IMR-90 (cell line): ENCODE measurements around the gene ANKRD6. TPM values are rescaled to one million over a fixed set of nuclear protein-coding genes. Genes with fewer than 3 reads are reported as not detected.

Experiments used
- ATAC-seq: fragments of 200-7000 bp; cut with Tn5 transposase; 2 replicates; pipeline ENCODE4 v1.9.1; 2020; ENCODE audit warnings: low read depth, mild to moderate bottlenecking, moderate library complexity
- BruUV-seq: library from RNA; stranded (reverse); fragments of 400-500 nt; replicated peaks from 2 replicates; lab custom pipeline; 2021; lab: Mats Ljungman, UMichigan
- CTCF ChIA-PET: fragments of 300-600 bp; formaldehyde crosslinking; extraction: SDS; loops from one replicate; lab custom pipeline; 2021; ENCODE audit warnings: antibody characterized with exemption; lab: Yijun Ruan, JAX
- POLR2A ChIA-PET: fragments of 300-600 bp; sonication (Branson Sonifier 250); formaldehyde crosslinking; loops from one replicate; lab custom pipeline; 2022; ENCODE audit warnings: antibody characterized with exemption; ENCODE audit not compliant: unreplicated experiment; lab: Charles Lee
- DNase-seq: peaks from one replicate; pipeline ENCODE4 v3.0.0; 2013
- H2AFZ ChIP-seq: replicated peaks from 2 replicates; pipeline ENCODE3; 2013; ENCODE audit warnings: low read length, mild to moderate bottlenecking; ENCODE audit not compliant: poor library complexity
- H2AK5ac ChIP-seq: 2 replicates; pipeline ENCODE4 v1.6.1; 2013; ENCODE audit warnings: low read depth, low read length, inconsistent platforms
- H2AK9ac ChIP-seq: replicated peaks from 2 replicates; pipeline ENCODE3; 2013; ENCODE audit warnings: mild to moderate bottlenecking, low read depth, low read length, moderate library complexity; ENCODE audit not compliant: poor library complexity
- H2BK120ac ChIP-seq: 2 replicates; pipeline ENCODE4 v1.6.1; 2013; ENCODE audit warnings: low read depth, low read length, inconsistent platforms
- H2BK15ac ChIP-seq: 3 replicates; pipeline ENCODE4 v1.6.1; 2013; ENCODE audit warnings: low read depth, low read length, inconsistent platforms
- H2BK20ac ChIP-seq: 2 replicates; pipeline ENCODE4 v1.6.1; 2013; ENCODE audit warnings: low read depth, mild to moderate bottlenecking, inconsistent platforms, low read length, moderate library complexity
- H2BK5ac ChIP-seq: 2 replicates; pipeline ENCODE4 v1.6.1; 2013; ENCODE audit warnings: mild to moderate bottlenecking, low read depth, low read length, inconsistent platforms; ENCODE audit not compliant: poor library complexity, severe bottlenecking
- H3K14ac ChIP-seq: replicated peaks from 2 replicates; pipeline ENCODE4 v1.6.1; 2013; ENCODE audit warnings: low read depth, low read length, inconsistent platforms
- H3K18ac ChIP-seq: 2 replicates; pipeline ENCODE4 v1.6.1; 2013; ENCODE audit warnings: low read depth, low read length, control low read depth
- H3K23ac ChIP-seq: 2 replicates; pipeline ENCODE4 v1.6.1; 2013; ENCODE audit warnings: low read depth, low read length, inconsistent platforms
- H3K27ac ChIP-seq: 2 replicates; pipeline ENCODE4 v1.5.1; 2013; ENCODE audit warnings: mild to moderate bottlenecking, control low read depth, low read length; ENCODE audit not compliant: insufficient read depth
- H3K27me3 ChIP-seq: 2 replicates; pipeline ENCODE4 v1.6.1; 2013; ENCODE audit warnings: low read length; ENCODE audit not compliant: control insufficient read depth, insufficient read depth
- H3K36me3 ChIP-seq: 2 replicates; pipeline ENCODE4 v1.6.1; 2013; ENCODE audit warnings: low read length, mixed read lengths; ENCODE audit not compliant: control insufficient read depth, insufficient read depth
- H3K4ac ChIP-seq: 2 replicates; pipeline ENCODE4 v1.6.1; 2013; ENCODE audit warnings: low read depth, low read length, inconsistent platforms
- H3K4me1 ChIP-seq: 2 replicates; pipeline ENCODE4 v1.6.1; 2013; ENCODE audit warnings: low read length, mixed read lengths; ENCODE audit not compliant: control insufficient read depth, insufficient read depth
- H3K4me2 ChIP-seq: 2 replicates; pipeline ENCODE4 v1.6.1; 2013; ENCODE audit warnings: low read depth, mild to moderate bottlenecking, control low read depth, low read length, moderate library complexity
- H3K4me3 ChIP-seq: 2 replicates; pipeline ENCODE4 v1.5.1; 2013; ENCODE audit warnings: low read depth, mild to moderate bottlenecking, control low read depth, low read length, moderate library complexity; ENCODE audit not compliant: insufficient read depth
- H3K56ac ChIP-seq: 2 replicates; pipeline ENCODE4 v1.6.1; 2013; ENCODE audit warnings: low read length, inconsistent platforms; ENCODE audit not compliant: insufficient read depth; ENCODE audit errors: extremely low read depth
- H3K79me1 ChIP-seq, 2 experiments: 2 replicates each; pipeline ENCODE4 v1.6.1; 2013; ENCODE audit warnings: low read length in 2 of 2, inconsistent platforms in 1 of 2, low read depth in 1 of 2
- H3K9ac ChIP-seq: 2 replicates; pipeline ENCODE4 v1.6.1; 2013; ENCODE audit warnings: low read depth, low read length, control low read depth
- H3K9me1 ChIP-seq: 2 replicates; pipeline ENCODE4 v1.6.1; 2013; ENCODE audit warnings: low read length, inconsistent platforms; ENCODE audit not compliant: insufficient read depth
- H3K9me3 ChIP-seq: 2 replicates; pipeline ENCODE4 v1.6.1; 2013; ENCODE audit warnings: low read length; ENCODE audit not compliant: control insufficient read depth, insufficient read depth
- H4K20me1 ChIP-seq: 2 replicates; pipeline ENCODE4 v1.6.1; 2013; ENCODE audit warnings: low read length, inconsistent platforms; ENCODE audit not compliant: insufficient read depth
- H4K5ac ChIP-seq: 2 replicates; pipeline ENCODE4 v1.6.1; 2013; ENCODE audit warnings: mild to moderate bottlenecking, low read depth, low read length, control low read depth
- H4K8ac ChIP-seq, 2 experiments: 2 replicates each; pipeline ENCODE4 v1.6.1; 2013; ENCODE audit warnings: low read depth in 2 of 2, low read length in 2 of 2, control low read depth in 1 of 2, inconsistent platforms in 1 of 2
- H4K91ac ChIP-seq: 2 replicates; pipeline ENCODE4 v1.6.1; 2013; ENCODE audit warnings: low read depth, low read length, inconsistent platforms; ENCODE audit not compliant: insufficient read depth
- BHLHE40 ChIP-seq: fragments of 150-350 bp; IDR thresholded peaks from 2 replicates; pipeline ENCODE4 v1.6.1; 2016; ENCODE audit warnings: mild to moderate bottlenecking, low read depth, low read length
- CEBPB ChIP-seq: IDR thresholded peaks from 2 replicates; pipeline ENCODE4 v1.6.1; 2012; ENCODE audit warnings: low read depth, low read length, improper control_type of control experiment
- CHD1 ChIP-seq: IDR thresholded peaks from 2 replicates; pipeline ENCODE4 v1.6.1; 2012; ENCODE audit warnings: low read depth, low read length, improper control_type of control experiment
- CTCF ChIP-seq: conservative IDR thresholded peaks from 2 replicates; pipeline ENCODE4 v1.5.1; 2012; ENCODE audit warnings: mild to moderate bottlenecking, low read depth, low read length, improper control_type of control experiment
- ELK1 ChIP-seq: fragments of 150-350 bp; IDR thresholded peaks from 2 replicates; pipeline ENCODE4 v1.6.1; 2016; ENCODE audit warnings: low read depth, mild to moderate bottlenecking, low read length, moderate library complexity, borderline replicate concordance
- FOS ChIP-seq: fragments of 150-350 bp; IDR thresholded peaks from 2 replicates; pipeline ENCODE4 v1.6.1; 2016; ENCODE audit warnings: low read depth, low read length
- MAFK ChIP-seq: IDR thresholded peaks from 2 replicates; pipeline ENCODE4 v1.6.1; 2012; ENCODE audit warnings: low read depth, low read length, improper control_type of control experiment
- MAZ ChIP-seq: IDR thresholded peaks from 2 replicates; pipeline ENCODE4 v1.6.1; 2012; ENCODE audit warnings: low read depth, mild to moderate bottlenecking, low read length, improper control_type of control experiment, moderate library complexity, borderline replicate concordance
- MXI1 ChIP-seq: IDR thresholded peaks from 2 replicates; pipeline ENCODE4 v1.6.1; 2012; ENCODE audit warnings: low read depth, mild to moderate bottlenecking, low read length, moderate library complexity, borderline replicate concordance
- NFE2L2 ChIP-seq: fragments of 150-350 bp; IDR thresholded peaks from 2 replicates; pipeline ENCODE4 v1.6.1; 2016; ENCODE audit warnings: low read depth, mild to moderate bottlenecking, low read length
- POLR2A ChIP-seq: IDR thresholded peaks from 2 replicates; pipeline ENCODE4 v1.6.1; 2012; ENCODE audit warnings: mild to moderate bottlenecking, low read depth, low read length
- RCOR1 ChIP-seq: IDR thresholded peaks from 2 replicates; pipeline ENCODE4 v1.6.1; 2012; ENCODE audit warnings: mild to moderate bottlenecking, low read length, improper control_type of control experiment; ENCODE audit not compliant: insufficient replicate concordance
- RFX5 ChIP-seq: IDR thresholded peaks from 2 replicates; pipeline ENCODE4 v1.8.0; 2012; ENCODE audit warnings: low read depth, mild to moderate bottlenecking, low read length, moderate library complexity
- SMC3 ChIP-seq: fragments of 150-350 bp; IDR thresholded peaks from 2 replicates; pipeline ENCODE4 v1.6.1; 2016; ENCODE audit warnings: low read depth, mild to moderate bottlenecking, antibody characterized with exemption, low read length, moderate library complexity
- WGBS, 2 experiments: methylation state at CpG; one replicate each; pipeline versions ENCODE4 v1.1.5 to v1.1.7; 2013; ENCODE audit warnings: missing lambda C conversion rate in 2 of 2; ENCODE audit not compliant: insufficient read length in 1 of 2; ENCODE audit errors: extremely low coverage in 2 of 2; 5-methylcytosine and 5-hydroxymethylcytosine counted together
- dilution Hi-C: fragments of 300-500 bp; cut with HindIII; formaldehyde crosslinking; loops from one replicate; pipeline ENCODE4 v1.14.3; 2018; ENCODE audit warnings: low sequenced_read_pairs; ENCODE audit not compliant: unreplicated experiment
- in situ Hi-C: fragments of 300-500 bp; cut with MboI; formaldehyde crosslinking; loops from 3 replicates; pipeline ENCODE4 v1.14.3; 2019; ENCODE audit warnings: low sequenced_read_pairs, inconsistent platforms, mixed read lengths
- intact Hi-C: fragments of 100-400 bp; cut with micrococcal nuclease; formaldehyde crosslinking; loops from 2 replicates; pipeline ENCODE4 v1.10.0; 2022
- polyA plus RNA-seq, 3 experiments: library from polyadenylated mRNA; depleted of rRNA; stranded (reverse); fragments of >200 nt; gene quantifications; 2 replicates each; pipeline ENCODE4 v1.2.3, GENCODE V29; 2012; ENCODE audit warnings: low replicate concordance in 1 of 3
- total RNA-seq: library from RNA; depleted of rRNA; stranded (reverse); fragments of >200 nt; gene quantifications from 2 replicates; pipeline ENCODE4 v1.2.3, GENCODE V29; 2012

Gene ANKRD6
- total and polyA plus RNA-seq, 2 of the 4 experiments (the other 2 are of a cell fraction): 0.12 to 0.18 TPM

- H3K14ac ChIP-seq: no peak overlapping the region
- no peak overlapping the region for H3K56ac ChIP-seq
- no peak overlapping the region for H4K91ac ChIP-seq
- WGBS, 2 experiments: no CpG with 5 or more reads among the region's 2 CpGs
- H2AFZ ChIP-seq: no peak overlapping the region
- dilution Hi-C loops (no loop called here), in situ Hi-C loops (no loop called here), intact Hi-C loops (no loop called here)
- H3K4me3 ChIP-seq: no peak overlapping the region
- TF ChIP-seq BHLHE40: no peak
- no peak for TF ChIP-seq POLR2A
- TF ChIP-seq CHD1: no peak
- no peak for TF ChIP-seq CEBPB
- no peak for TF ChIP-seq MAFK
- no peak for TF ChIP-seq CTCF
- TF ChIP-seq MXI1: no peak
- no peak for TF ChIP-seq RCOR1
- TF ChIP-seq FOS: no peak
- no peak for TF ChIP-seq RFX5
- TF ChIP-seq MAZ: no peak
- TF ChIP-seq NFE2L2: no peak
- TF ChIP-seq SMC3: no peak
- no peak for TF ChIP-seq ELK1
- H3K36me3 ChIP-seq: no peaks in the 10 kb centered on the region
- no peak overlapping the region for H2AK5ac ChIP-seq
- no peak overlapping the region for H3K27ac ChIP-seq
- no peak overlapping the region for H3K23ac ChIP-seq
- H3K4ac ChIP-seq: no peak overlapping the region
- ChIA-PET POLR2A (no interaction called here), CTCF (no interaction called here)
- H3K79me1 ChIP-seq: no peaks in the 10 kb centered on the region
- BruUV-seq: no TSS peak
- 0 out of 2 replicates have a peak, but pooled peaks cover 2% of the 10 kb centered on the region for H3K27me3 ChIP-seq
- ATAC-seq: no peak
- no peak overlapping the region for H2BK5ac ChIP-seq
- DNase-seq: no peak
- no peaks in the 10 kb centered on the region for H3K9me3 ChIP-seq
- H2AK9ac ChIP-seq: no peak overlapping the region
- H3K9me1 ChIP-seq: no peaks in the 10 kb centered on the region
- no peak overlapping the region for H4K8ac ChIP-seq
- no peaks in the 10 kb centered on the region for H3K4me1 ChIP-seq
- H4K5ac ChIP-seq: no peak overlapping the region
- no peak overlapping the region for H2BK20ac ChIP-seq
- H4K20me1 ChIP-seq: no peaks in the 10 kb centered on the region
- no peak overlapping the region for H2BK120ac ChIP-seq
- H3K4me2 ChIP-seq: no peak overlapping the region
- no peak overlapping the region for H3K9ac ChIP-seq
- H3K18ac ChIP-seq: no peak overlapping the region
- no peak overlapping the region for H2BK15ac ChIP-seq
Observed at GRCh38 chr6:89479897-89480296, 46.9 kb downstream of the ANKRD6 start.
